DOHH2 (cell line): ENCODE measurements around the gene LCN9.

Experiments
- H3F3A ChIP-seq: fragments of 200-600 bp; sonication (generic), shearing (Covaris generic); 2 replicates; pipeline ENCODE4 v1.6.0; 2016; ENCODE audit warnings: antibody characterized with exemption, mild to moderate bottlenecking; ENCODE audit not compliant: control insufficient read depth, insufficient read depth
- H3K27ac ChIP-seq: fragments of 200-600 bp; sonication (generic); 2 replicates; pipeline ENCODE4 v1.5.1; 2014; ENCODE audit warnings: low read depth, mild to moderate bottlenecking, low read length, moderate library complexity
- H3K27me3 ChIP-seq: fragments of 200-600 bp; sonication (generic); 2 replicates; pipeline ENCODE4 v1.6.1; 2014; ENCODE audit warnings: mild to moderate bottlenecking, low read length, mixed read lengths; ENCODE audit not compliant: control insufficient read depth
- H3K36me3 ChIP-seq: fragments of 200-600 bp; sonication (generic); 2 replicates; pipeline ENCODE4 v1.6.1; 2014; ENCODE audit warnings: mild to moderate bottlenecking, low read length, moderate library complexity, mixed read lengths; ENCODE audit not compliant: control insufficient read depth
- H3K4me1 ChIP-seq: fragments of 200-600 bp; sonication (generic); 2 replicates; pipeline ENCODE4 v1.6.1; 2014; ENCODE audit warnings: mild to moderate bottlenecking, low read length, mixed read lengths; ENCODE audit not compliant: control insufficient read depth
- H3K4me2 ChIP-seq: fragments of 200-600 bp; sonication (generic); 2 replicates; pipeline ENCODE4 v1.6.0; 2014; ENCODE audit warnings: mild to moderate bottlenecking, low read length, moderate library complexity
- H3K4me3 ChIP-seq: fragments of 200-600 bp; sonication (generic); 2 replicates; pipeline ENCODE4 v1.5.1; 2014; ENCODE audit warnings: mild to moderate bottlenecking, low read length, mixed read lengths
- H3K79me2 ChIP-seq: fragments of 200-600 bp; sonication (generic); 2 replicates; pipeline ENCODE4 v1.6.1; 2014; ENCODE audit warnings: mild to moderate bottlenecking, low read length, mixed read lengths; ENCODE audit not compliant: control insufficient read depth
- H3K9me2 ChIP-seq: fragments of 200-600 bp; sonication (generic); replicated peaks from 2 replicates; pipeline ENCODE4 v1.6.1; 2014; ENCODE audit warnings: mild to moderate bottlenecking, low read length, mixed read lengths; ENCODE audit not compliant: control insufficient read depth
- H3K9me3 ChIP-seq: fragments of 200-600 bp; sonication (generic); 2 replicates; pipeline ENCODE4 v1.6.1; 2014; ENCODE audit warnings: antibody characterized with exemption, low read length, mixed read lengths; ENCODE audit not compliant: control insufficient read depth, insufficient read depth
- H4K20me1 ChIP-seq: fragments of 200-600 bp; sonication (generic); 2 replicates; pipeline ENCODE4 v1.6.0; 2014; ENCODE audit warnings: low read depth, mild to moderate bottlenecking, antibody characterized with exemption, low read length, moderate library complexity; ENCODE audit not compliant: control insufficient read depth, insufficient read depth
- CTCF ChIP-seq: fragments of 200-600 bp; sonication (generic); IDR thresholded peaks from one replicate; pipeline ENCODE4 v1.5.1; 2014; ENCODE audit warnings: antibody characterized with exemption, mild to moderate bottlenecking, low read depth, low read length; ENCODE audit not compliant: poor library complexity, severe bottlenecking
- EZH2phosphoT487 ChIP-seq: fragments of 200-600 bp; sonication (generic); IDR thresholded peaks from 2 replicates; pipeline ENCODE4 v1.6.1; 2017; ENCODE audit warnings: borderline replicate concordance, mild to moderate bottlenecking, antibody characterized with exemption, low read length, moderate library complexity, mixed read lengths

The LCN9 gene

DNA sequence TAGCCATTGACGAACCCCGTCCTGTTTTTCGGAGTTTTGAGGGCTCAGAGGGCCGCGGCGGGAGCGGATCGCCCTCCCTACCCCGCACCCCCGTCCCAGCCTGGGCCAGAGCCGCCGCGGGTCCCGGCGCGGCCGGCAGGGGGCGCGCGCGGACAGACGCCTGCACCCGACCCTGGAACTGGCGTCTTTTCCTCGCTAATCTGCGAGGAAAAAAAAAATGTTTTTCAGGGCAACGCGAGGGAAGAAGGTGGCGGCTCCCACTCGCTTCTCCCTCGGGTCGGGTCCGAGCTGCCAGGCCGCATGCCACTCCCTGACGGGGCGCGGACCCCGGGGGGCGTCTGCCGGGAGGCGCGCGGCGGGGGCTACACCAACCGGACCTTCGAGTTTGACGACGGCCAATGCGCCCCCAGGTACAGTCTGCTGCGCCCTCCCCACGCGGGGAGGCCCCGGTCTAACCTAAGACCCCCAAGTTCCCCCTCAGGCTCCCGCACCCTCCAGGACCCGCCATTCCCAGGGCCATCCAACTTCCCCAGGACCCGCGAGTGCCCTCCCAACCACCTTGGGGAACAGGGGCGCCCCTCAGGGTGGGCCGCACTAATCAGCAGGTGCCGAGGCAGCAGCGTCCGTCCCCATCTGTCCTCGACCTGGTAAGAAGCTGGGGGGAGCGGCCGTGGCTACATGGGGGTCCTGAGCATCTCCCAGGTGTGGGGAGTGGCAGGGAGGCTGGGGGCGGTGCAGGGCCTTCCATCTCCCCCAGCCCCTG is 39.0 kb downstream of the LCN9 start, which contains the start of gene KCNT1:
TSS of gene KCNT1 (plus strand) at position 227 of the 763 bp plus-strand sequence. CDS start at position 301, 74 bp downstream.
- Histone ChIP-seq H3K4me2 (no peak within 1 kb of the TSS), H3K4me3 (no peak within 1 kb of the TSS), H3K27me3 (no peaks in the 10 kb centered on the region), H3K4me1 (no peaks in the 10 kb centered on the region), H3K79me2 (no peaks in the 10 kb centered on the region), H3K27ac (no peak within 1 kb of the TSS), H3K9me3 (no peaks in the 10 kb centered on the region), H4K20me1 (no peaks in the 10 kb centered on the region), H3F3A (no peaks in the 10 kb centered on the region), H3K36me3 (no peaks in the 10 kb centered on the region), H3K9me2 (no peaks in the 10 kb centered on the region)
- TF ChIP-seq EZH2phosphoT487 (no peak), CTCF (peak; percentile 80)

GRCh38 chr9:135703726-135704125 is 40.6 kb downstream of the LCN9 start:
- Histone ChIP-seq H3K4me2 (no peak overlapping the region), H3K4me3 (no peak overlapping the region), H3F3A (no peaks in the 10 kb centered on the region), H3K27ac (no peak overlapping the region), H3K79me2 (no peaks in the 10 kb centered on the region), H3K9me3 (no peaks in the 10 kb centered on the region), H3K27me3 (no peaks in the 10 kb centered on the region), H3K4me1 (no peaks in the 10 kb centered on the region), H3K9me2 (no peaks in the 10 kb centered on the region), H3K36me3 (no peaks in the 10 kb centered on the region), H4K20me1 (no peaks in the 10 kb centered on the region)
- TF ChIP-seq EZH2phosphoT487 = no peak
- TF ChIP-seq CTCF = no peak

DNA sequence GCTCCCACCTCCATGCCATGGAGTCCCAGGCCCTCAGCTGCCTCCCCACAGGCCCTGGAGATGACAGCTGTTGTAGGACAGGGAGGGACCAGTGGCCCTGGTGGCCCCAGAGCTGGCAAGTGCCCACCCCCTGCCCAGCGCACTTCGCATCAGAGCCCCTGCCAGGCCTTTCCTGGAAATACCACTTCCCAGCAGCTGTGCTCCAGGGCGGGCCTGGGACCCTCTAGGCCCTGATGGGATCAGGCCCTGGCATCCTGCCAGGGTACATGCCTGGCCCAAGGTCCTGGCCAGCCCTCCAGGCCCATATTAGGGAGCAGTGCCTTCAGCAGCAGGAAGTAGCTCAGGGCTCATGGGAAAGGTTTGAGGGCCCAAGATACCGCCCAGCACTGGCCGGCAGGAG is 41.4 kb downstream of the LCN9 start:
- Histone ChIP-seq H3F3A (no peaks in the 10 kb centered on the region), H3K4me1 (no peaks in the 10 kb centered on the region), H3K36me3 (no peaks in the 10 kb centered on the region), H3K4me2 (no peak overlapping the region), H4K20me1 (no peaks in the 10 kb centered on the region), H3K4me3 (no peak overlapping the region), H3K27ac (no peak overlapping the region), H3K9me2 (no peaks in the 10 kb centered on the region), H3K27me3 (no peaks in the 10 kb centered on the region), H3K79me2 (no peaks in the 10 kb centered on the region), H3K9me3 (no peaks in the 10 kb centered on the region)
- TF ChIP-seq CTCF (no peak), EZH2phosphoT487 (no peak)
